MM.1S (cell line): ENCODE measurements around the gene PIK3R2.
A peak's percentile ranks its signal among the peaks of the same experiment; 100 is the strongest.

Experiments used
- DNase-seq: peaks from one replicate; pipeline ENCODE4 v3.0.0-alpha.2; 2015
- H2AFZ ChIP-seq: fragments of 300-600 bp; sonication (generic); 2 replicates; pipeline ENCODE4 v1.6.0; 2016; ENCODE audit warnings: antibody characterized with exemption, low read length
- H3F3A ChIP-seq: fragments of 300-600 bp; sonication (generic); 2 replicates; pipeline ENCODE4 v1.6.1; 2016; ENCODE audit warnings: mild to moderate bottlenecking, antibody characterized with exemption, low read length, moderate library complexity, mixed read lengths; ENCODE audit not compliant: insufficient read depth
- H3K27ac ChIP-seq: fragments of 300-600 bp; sonication (generic); 2 replicates; pipeline ENCODE4 v1.5.1; 2016; ENCODE audit warnings: mild to moderate bottlenecking, low read length
- H3K27me3 ChIP-seq: fragments of 300-600 bp; sonication (generic); replicated peaks from 2 replicates; pipeline ENCODE4 v1.6.0; 2016; ENCODE audit warnings: low read length; ENCODE audit not compliant: insufficient read depth
- H3K36me3 ChIP-seq: fragments of 300-600 bp; sonication (generic); replicated peaks from 2 replicates; pipeline ENCODE4 v1.6.1; 2016; ENCODE audit warnings: mild to moderate bottlenecking, low read length, mixed read lengths; ENCODE audit not compliant: insufficient read depth
- H3K4me1 ChIP-seq: fragments of 300-600 bp; sonication (generic); 2 replicates; pipeline ENCODE4 v1.6.1; 2016; ENCODE audit warnings: low read length, mixed read lengths
- H3K4me2 ChIP-seq: fragments of 300-600 bp; sonication (generic); 2 replicates; pipeline ENCODE4 v1.6.0; 2016; ENCODE audit warnings: low read depth, low read length
- H3K4me3 ChIP-seq: fragments of 300-600 bp; sonication (generic); 2 replicates; pipeline ENCODE4 v1.5.1; 2016; ENCODE audit warnings: low read length, mixed read lengths
- H3K79me2 ChIP-seq: fragments of 300-600 bp; sonication (generic); 2 replicates; pipeline ENCODE4 v1.6.1; 2016; ENCODE audit warnings: mixed run types, low read length, mixed read lengths
- H3K9ac ChIP-seq: fragments of 300-600 bp; sonication (generic); 2 replicates; pipeline ENCODE4 v1.6.1; 2016; ENCODE audit warnings: low read length, mixed read lengths
- H3K9me2 ChIP-seq: fragments of 300-600 bp; sonication (generic); replicated peaks from 2 replicates; pipeline ENCODE4 v1.6.1; 2016; ENCODE audit warnings: mild to moderate bottlenecking, low read length, mixed read lengths; ENCODE audit not compliant: insufficient read depth
- H3K9me3 ChIP-seq: fragments of 300-600 bp; sonication (generic); replicated peaks from 2 replicates; pipeline ENCODE4 v1.6.1; 2016; ENCODE audit warnings: mild to moderate bottlenecking, low read length, mixed read lengths; ENCODE audit not compliant: insufficient read depth
- H4K20me1 ChIP-seq: fragments of 300-600 bp; sonication (generic); 2 replicates; pipeline ENCODE4 v1.6.1; 2016; ENCODE audit warnings: mild to moderate bottlenecking, low read length, moderate library complexity, mixed read lengths; ENCODE audit not compliant: insufficient read depth
- EZH2 ChIP-seq: fragments of 300-600 bp; sonication (generic); optimal IDR thresholded peaks from 2 replicates; pipeline ENCODE3; 2017; ENCODE audit warnings: low read depth, mild to moderate bottlenecking, antibody characterized with exemption, low read length, mixed read lengths
- EZH2phosphoT487 ChIP-seq: fragments of 300-600 bp; sonication (generic); IDR thresholded peaks from 2 replicates; pipeline ENCODE4 v1.6.1; 2018; ENCODE audit warnings: antibody characterized with exemption, low read length
- TF ChIP-seq, protein P1 (sequence below): fragments of 300-600 bp; sonication (generic); IDR thresholded peaks from 2 replicates; pipeline ENCODE4 v1.5.1; 2016; ENCODE audit warnings: antibody characterized with exemption, low read length, mixed read lengths

The PIK3R2 gene

GRCh38 chr19:18167975-18168645 lies 15.1 kb downstream of the PIK3R2 start:
- no peaks in the 10 kb centered on the region for H3K27me3 ChIP-seq
- H3K79me2 ChIP-seq, result no peaks in the 10 kb centered on the region
- H4K20me1 ChIP-seq, result no peaks in the 10 kb centered on the region
- H3K4me2 ChIP-seq, result no peak overlapping the region
- H3F3A ChIP-seq, result peaks cover 4% of the 10 kb centered on the region; the same call in 1 of the 2 replicates
- H2AFZ ChIP-seq, result no peak overlapping the region
- no peaks in the 10 kb centered on the region for H3K4me1 ChIP-seq
- no peak overlapping the region for H3K4me3 ChIP-seq
- no peak overlapping the region for H3K27ac ChIP-seq
- peak; percentile 55 for DNase-seq
- H3K9me3 ChIP-seq, result no peaks in the 10 kb centered on the region
- H3K36me3 ChIP-seq, result no peaks in the 10 kb centered on the region
- TF ChIP-seq EZH2, result no peak
- TF ChIP-seq, protein P1, sequence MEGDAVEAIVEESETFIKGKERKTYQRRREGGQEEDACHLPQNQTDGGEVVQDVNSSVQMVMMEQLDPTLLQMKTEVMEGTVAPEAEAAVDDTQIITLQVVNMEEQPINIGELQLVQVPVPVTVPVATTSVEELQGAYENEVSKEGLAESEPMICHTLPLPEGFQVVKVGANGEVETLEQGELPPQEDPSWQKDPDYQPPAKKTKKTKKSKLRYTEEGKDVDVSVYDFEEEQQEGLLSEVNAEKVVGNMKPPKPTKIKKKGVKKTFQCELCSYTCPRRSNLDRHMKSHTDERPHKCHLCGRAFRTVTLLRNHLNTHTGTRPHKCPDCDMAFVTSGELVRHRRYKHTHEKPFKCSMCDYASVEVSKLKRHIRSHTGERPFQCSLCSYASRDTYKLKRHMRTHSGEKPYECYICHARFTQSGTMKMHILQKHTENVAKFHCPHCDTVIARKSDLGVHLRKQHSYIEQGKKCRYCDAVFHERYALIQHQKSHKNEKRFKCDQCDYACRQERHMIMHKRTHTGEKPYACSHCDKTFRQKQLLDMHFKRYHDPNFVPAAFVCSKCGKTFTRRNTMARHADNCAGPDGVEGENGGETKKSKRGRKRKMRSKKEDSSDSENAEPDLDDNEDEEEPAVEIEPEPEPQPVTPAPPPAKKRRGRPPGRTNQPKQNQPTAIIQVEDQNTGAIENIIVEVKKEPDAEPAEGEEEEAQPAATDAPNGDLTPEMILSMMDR, result peak; percentile 76
- no peaks in the 10 kb centered on the region for H3K9me2 ChIP-seq
- no peak overlapping the region for H3K9ac ChIP-seq

GRCh38 chr19:18168673-18169381 lies 15.9 kb downstream of the PIK3R2 start:
- Histone ChIP-seq H3K9me2 (no peaks in the 10 kb centered on the region), H3K4me2 (no peak overlapping the region), H3K36me3 (no peaks in the 10 kb centered on the region), H3K9me3 (no peaks in the 10 kb centered on the region), H3K27me3 (no peaks in the 10 kb centered on the region), H3K4me3 (no peak overlapping the region), H2AFZ (no peak overlapping the region), H3K79me2 (no peaks in the 10 kb centered on the region), H4K20me1 (no peaks in the 10 kb centered on the region), H3K4me1 (peaks cover 3% of the 10 kb centered on the region; the same call in 1 of the 2 replicates), H3K9ac (no peak overlapping the region), H3K27ac (no peak overlapping the region), H3F3A (peaks cover 7% of the 10 kb centered on the region; the same call in 1 of the 2 replicates)
- TF ChIP-seq, protein P1, result no peak
- TF ChIP-seq EZH2phosphoT487, result no peak
- no peak for TF ChIP-seq EZH2
- no peak for DNase-seq

GRCh38 chr19:18170714-18171255 lies 17.8 kb downstream of the PIK3R2 start:
- Histone ChIP-seq H3K27ac (no peak overlapping the region), H3K4me1 (peaks cover 8% of the 10 kb centered on the region; the same call in 1 of the 2 replicates), H2AFZ (no peak overlapping the region), H3F3A (peaks cover 10% of the 10 kb centered on the region; the same call in 1 of the 2 replicates), H3K79me2 (peaks cover 5% of the 10 kb centered on the region; the same call in 1 of the 2 replicates), H3K9me3 (no peaks in the 10 kb centered on the region), H3K27me3 (no peaks in the 10 kb centered on the region), H3K9ac (no peak overlapping the region), H3K4me2 (no peak overlapping the region), H3K4me3 (no peak overlapping the region), H3K9me2 (no peaks in the 10 kb centered on the region), H3K36me3 (no peaks in the 10 kb centered on the region), H4K20me1 (no peaks in the 10 kb centered on the region)
- TF ChIP-seq, protein P1, result no peak
- TF ChIP-seq EZH2 (no peak), EZH2phosphoT487 (no peak)
- no peak for DNase-seq
